ENCODE data around the gene PREB. TPM values are rescaled to one million over a fixed set of nuclear protein-coding genes. Genes with fewer than 3 reads are reported as not detected.

Gene PREB
- total RNA-seq, 1 donor from 2014 or later = 34.7 TPM

- DNase-seq (ENCODE audit: low read depth, low spot score) = no peak
These were observed 37.6 kb downstream of the PREB start for GRCh38 chr2:27096748-27097297.

GRCh38 chr2:27095745-27096651, 38.4 kb downstream of the PREB start:
- no peak for DNase-seq (ENCODE audit: low read depth, low spot score)

GRCh38 chr2:27095427-27095744, 39.0 kb downstream of the PREB start:
- no peak for DNase-seq (ENCODE audit: low read depth, low spot score)

GRCh38 chr2:27094353-27094984, 40.0 kb downstream of the PREB start:
- DNase-seq (ENCODE audit: low read depth, low spot score) = no peak

- no peak for DNase-seq (ENCODE audit: low read depth, low spot score)
These were observed 40.7 kb downstream of the PREB start for GRCh38 chr2:27093430-27094352.

GRCh38 chr2:27092696-27093429, 41.6 kb downstream of the PREB start:
- DNase-seq (ENCODE audit: low read depth, low spot score) = no peak

- DNase-seq (ENCODE audit: low read depth, low spot score) = no peak
These were observed 42.4 kb downstream of the PREB start for GRCh38 chr2:27091746-27092695.

- no peak for DNase-seq (ENCODE audit: low read depth, low spot score)
These were observed 45.1 kb downstream of the PREB start for GRCh38 chr2:27089111-27089954.

GRCh38 chr2:27088634-27089033, 45.8 kb downstream of the PREB start:
- DNase-seq (ENCODE audit: low read depth, low spot score) = no peak

- DNase-seq (ENCODE audit: low read depth, low spot score) = no peak
These were observed 46.5 kb downstream of the PREB start for GRCh38 chr2:27087823-27088410.

- no peak for DNase-seq (ENCODE audit: low read depth, low spot score)
These were observed 47.5 kb downstream of the PREB start, which contains the start of gene KHK for GRCh38 chr2:27086724-27087593. Gene KHK, plus strand, starts transcription at chr2:27086772. Its CDS starts 488 bp downstream, at chr2:27087260.

- peak; percentile 65 for DNase-seq (ENCODE audit: low read depth, low spot score)
These were observed 48.2 kb downstream of the PREB start for GRCh38 chr2:27086090-27086723.

GRCh38 chr2:27085673-27086089, 48.8 kb downstream of the PREB start:
- DNase-seq (ENCODE audit: low read depth, low spot score) = no peak

- no peak for DNase-seq (ENCODE audit: low read depth, low spot score)
These were observed 49.3 kb downstream of the PREB start for GRCh38 chr2:27085062-27085672.

GRCh38 chr2:27084297-27085061, 50.0 kb downstream of the PREB start:
- no peak for DNase-seq (ENCODE audit: low read depth, low spot score)

Data from pulmonary artery endothelial cell (primary cell).